Measurements from ENCODE around the gene AP4S1. TPM values are rescaled to one million over a fixed set of nuclear protein-coding genes. Genes with fewer than 3 reads are reported as not detected.
A peak's percentile ranks its signal among the peaks of the same experiment; 100 is the strongest.

AP4S1 gene
- total RNA-seq, 1 donor from 2014 or later, result 5.3 TPM

DNA sequence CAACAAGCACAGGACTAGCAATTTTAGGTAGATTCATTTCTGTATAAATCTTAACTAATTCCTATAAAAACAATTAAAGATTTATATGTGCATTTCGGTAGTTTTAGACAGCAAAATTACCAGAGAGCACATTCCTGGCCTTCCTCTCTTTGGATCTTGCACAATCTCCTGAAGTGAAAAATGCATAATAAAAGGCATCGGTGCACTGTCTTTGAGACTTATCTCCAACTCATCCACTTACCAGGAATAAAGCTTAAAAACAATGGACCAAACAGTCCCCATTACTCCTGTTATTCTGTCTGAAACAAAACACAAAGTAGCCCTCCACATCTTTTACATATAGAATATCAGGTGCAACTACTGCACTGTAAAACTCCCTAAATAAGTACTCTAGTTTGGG lies 112.9 kb downstream of the AP4S1 start:
- DNase-seq (ENCODE audit: low spot score), result no peak
- no peaks in the 10 kb centered on the region for H3K4me1 Mint-ChIP-seq (ENCODE audit: low read depth)
- no peak overlapping the region for H3K27ac Mint-ChIP-seq (ENCODE audit: unreplicated experiment)
- H3K27me3 Mint-ChIP-seq (ENCODE audit: low read depth), result no peaks in the 10 kb centered on the region
- peaks cover 15% of the 10 kb centered on the region for H3K36me3 Mint-ChIP-seq (ENCODE audit: low read depth)
- TF ChIP-seq, protein P1, sequence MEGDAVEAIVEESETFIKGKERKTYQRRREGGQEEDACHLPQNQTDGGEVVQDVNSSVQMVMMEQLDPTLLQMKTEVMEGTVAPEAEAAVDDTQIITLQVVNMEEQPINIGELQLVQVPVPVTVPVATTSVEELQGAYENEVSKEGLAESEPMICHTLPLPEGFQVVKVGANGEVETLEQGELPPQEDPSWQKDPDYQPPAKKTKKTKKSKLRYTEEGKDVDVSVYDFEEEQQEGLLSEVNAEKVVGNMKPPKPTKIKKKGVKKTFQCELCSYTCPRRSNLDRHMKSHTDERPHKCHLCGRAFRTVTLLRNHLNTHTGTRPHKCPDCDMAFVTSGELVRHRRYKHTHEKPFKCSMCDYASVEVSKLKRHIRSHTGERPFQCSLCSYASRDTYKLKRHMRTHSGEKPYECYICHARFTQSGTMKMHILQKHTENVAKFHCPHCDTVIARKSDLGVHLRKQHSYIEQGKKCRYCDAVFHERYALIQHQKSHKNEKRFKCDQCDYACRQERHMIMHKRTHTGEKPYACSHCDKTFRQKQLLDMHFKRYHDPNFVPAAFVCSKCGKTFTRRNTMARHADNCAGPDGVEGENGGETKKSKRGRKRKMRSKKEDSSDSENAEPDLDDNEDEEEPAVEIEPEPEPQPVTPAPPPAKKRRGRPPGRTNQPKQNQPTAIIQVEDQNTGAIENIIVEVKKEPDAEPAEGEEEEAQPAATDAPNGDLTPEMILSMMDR (IDR thresholded peaks at IDR 0.05), result no peak
- no peak overlapping the region for H3K4me3 Mint-ChIP-seq (ENCODE audit: unreplicated experiment)
- H3K9me3 Mint-ChIP-seq (ENCODE audit: low read depth), result no peaks in the 10 kb centered on the region

GRCh38 chr14:31139301-31139847 lies 113.9 kb downstream of the AP4S1 start:
- no peak overlapping the region for H3K27ac Mint-ChIP-seq (ENCODE audit: unreplicated experiment)
- no peaks in the 10 kb centered on the region for H3K27me3 Mint-ChIP-seq (ENCODE audit: low read depth)
- H3K9me3 Mint-ChIP-seq (ENCODE audit: low read depth), result no peaks in the 10 kb centered on the region
- H3K4me1 Mint-ChIP-seq (ENCODE audit: low read depth), result no peaks in the 10 kb centered on the region
- H3K36me3 Mint-ChIP-seq (ENCODE audit: low read depth), result peaks cover 14% of the 10 kb centered on the region
- no peak overlapping the region for H3K4me3 Mint-ChIP-seq (ENCODE audit: unreplicated experiment)
- no peak for DNase-seq (ENCODE audit: low spot score)
- TF ChIP-seq, protein P1 (IDR thresholded peaks at IDR 0.05), result no peak

DNA sequence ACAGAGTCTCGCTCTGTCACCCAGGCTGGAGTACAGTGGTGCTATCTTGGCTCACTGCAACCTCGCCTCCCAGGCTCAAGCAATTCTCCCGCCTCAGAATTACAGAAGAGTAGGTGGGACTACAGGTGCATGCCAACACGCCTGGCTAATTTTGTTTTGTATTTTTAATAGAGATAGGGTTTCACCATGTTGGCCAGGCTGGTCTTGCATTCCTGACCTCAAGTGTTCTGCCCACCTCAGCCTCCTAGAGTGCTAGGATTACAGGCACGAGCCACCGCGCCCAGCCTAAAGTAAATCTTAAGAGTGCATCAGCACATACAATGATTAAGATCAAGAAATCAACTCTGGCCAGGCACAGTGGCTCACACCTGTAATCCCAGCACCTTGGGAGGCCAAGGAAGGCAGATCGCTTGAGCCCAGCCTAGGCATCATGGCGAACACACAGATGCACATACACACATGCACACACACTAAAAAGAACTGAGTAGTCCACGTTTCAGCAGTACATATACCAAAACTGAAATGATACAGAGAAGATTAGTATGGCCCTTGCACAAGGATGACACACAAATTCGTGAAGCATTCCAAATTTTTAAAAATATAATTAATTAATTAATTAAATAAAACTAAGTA lies 117.1 kb downstream of the AP4S1 start:
- H3K9me3 Mint-ChIP-seq (ENCODE audit: low read depth), result no peaks in the 10 kb centered on the region
- no peak overlapping the region for H3K27ac Mint-ChIP-seq (ENCODE audit: unreplicated experiment)
- H3K36me3 Mint-ChIP-seq (ENCODE audit: low read depth), result peaks cover 7% of the 10 kb centered on the region
- DNase-seq (ENCODE audit: low spot score), result no peak
- H3K4me1 Mint-ChIP-seq (ENCODE audit: low read depth), result no peaks in the 10 kb centered on the region
- H3K27me3 Mint-ChIP-seq (ENCODE audit: low read depth), result no peaks in the 10 kb centered on the region
- no peak overlapping the region for H3K4me3 Mint-ChIP-seq (ENCODE audit: unreplicated experiment)
- TF ChIP-seq, protein P1 (IDR thresholded peaks at IDR 0.05), result no peak

Small RNA genes lying within 50 kb of the gene (microRNA-seq; reads per million reads assigned to microRNA genes)
- gene MIR624 (ENCODE audit: borderline number of aligned reads), result 15.0 reads per million, percentile 29 among the genes with 10 or more reads in this experiment

Other genes starting within 250 kb of the AP4S1 start
- 4.2 to 15.6 TPM (median 14.7 TPM) in 3 replicates for gene COCH, start 151.1 kb upstream of the AP4S1 start, total RNA-seq
- 39.5 to 46.5 TPM (median 41.5 TPM) in 3 replicates for gene STRN3, start 730 bp downstream of the AP4S1 start, total RNA-seq
- gene HECTD1, start 182.1 kb downstream of the AP4S1 start, total RNA-seq, result 142 to 178 TPM (median 146 TPM) in 3 replicates

All from chondrocyte (in vitro differentiated cells).